HepG2 (cell line): ENCODE measurements around the gene PDILT. TPM values are rescaled to one million over a fixed set of nuclear protein-coding genes. Genes with fewer than 3 reads are reported as not detected.

Source experiments
- AFF4 ChIP-seq: sonication (generic); formaldehyde crosslinking; IDR thresholded peaks from 2 replicates; pipeline ENCODE4 v1.4.0; 2020; ENCODE audit warnings: missing genetic modification reagents
- CAMTA2 ChIP-seq: sonication (generic); formaldehyde crosslinking; IDR thresholded peaks from 2 replicates; pipeline ENCODE4 v1.4.0; 2020; ENCODE audit warnings: mild to moderate bottlenecking, missing genetic modification reagents, borderline replicate concordance
- CC2D1A ChIP-seq: sonication (generic); formaldehyde crosslinking; IDR thresholded peaks from 2 replicates; pipeline ENCODE4 v1.8.1; 2023; ENCODE audit warnings: mild to moderate bottlenecking, missing genetic modification reagents
- GPBP1L1 ChIP-seq: sonication (generic); formaldehyde crosslinking; IDR thresholded peaks from 2 replicates; pipeline ENCODE4 v1.5.0; 2020; ENCODE audit warnings: mild to moderate bottlenecking, missing genetic modification reagents
- GTF2F1 ChIP-seq: fragments of 150-350 bp; IDR thresholded peaks from 2 replicates; pipeline ENCODE4 v1.6.1; 2014; ENCODE audit warnings: low read length
- HDAC2 ChIP-seq: sonication (generic); formaldehyde crosslinking; IDR thresholded peaks from 2 replicates; pipeline ENCODE4 v1.4.0; 2020; ENCODE audit warnings: missing genetic modification reagents
- HOXA5 ChIP-seq: sonication (generic); formaldehyde crosslinking; IDR thresholded peaks from 2 replicates; pipeline ENCODE4 v1.4.0; 2020; ENCODE audit warnings: missing genetic modification reagents
- ISX ChIP-seq: sonication (generic); formaldehyde crosslinking; conservative IDR thresholded peaks from 2 replicates; pipeline ENCODE4 v1.5.0; 2020; ENCODE audit warnings: missing genetic modification reagents
- KLF16 ChIP-seq, 2 experiments: sonication (generic) in 1 of 2; formaldehyde crosslinking in 1 of 2; IDR thresholded peaks; 2 replicates each; pipeline versions ENCODE4 v1.6.1 to v1.8.0; 2016 to 2023; ENCODE audit warnings: missing genetic modification reagents in 2 of 2, missing compliant biosample characterization in 1 of 2
- NR2F6 ChIP-seq, 2 experiments: IDR thresholded peaks; 2 replicates each; pipeline ENCODE4 v1.6.1; 2016; ENCODE audit warnings: antibody characterized with exemption in 1 of 2, mild to moderate bottlenecking in 1 of 2
- PAX8 ChIP-seq: sonication (generic); formaldehyde crosslinking; IDR thresholded peaks from 2 replicates; pipeline ENCODE4 v1.8.0; 2022; ENCODE audit warnings: mild to moderate bottlenecking, missing genetic modification reagents, borderline replicate concordance
- SNAPC5 ChIP-seq: sonication (generic); formaldehyde crosslinking; IDR thresholded peaks from 2 replicates; pipeline ENCODE4 v1.8.1; 2023; ENCODE audit warnings: mild to moderate bottlenecking, missing genetic modification reagents, borderline replicate concordance
- TCF7L2 ChIP-seq: IDR thresholded peaks from 2 replicates; pipeline ENCODE4 v1.6.1; 2011; ENCODE audit warnings: mild to moderate bottlenecking, low read depth, low read length, moderate library complexity
- ZNF569 ChIP-seq: sonication (generic); formaldehyde crosslinking; IDR thresholded peaks from 2 replicates; pipeline ENCODE4 v1.5.0; 2020; ENCODE audit warnings: mild to moderate bottlenecking, missing genetic modification reagents, moderate library complexity, borderline replicate concordance
- ZSCAN9 ChIP-seq: IDR thresholded peaks from 2 replicates; pipeline ENCODE4 v1.6.1; 2016; ENCODE audit warnings: borderline replicate concordance
- polyA plus RNA-seq, 8 experiments: library from polyadenylated mRNA; depleted of rRNA in 3 of 8; stranded (reverse) in 7 of 8; unstranded in 1 of 8; fragments of >200 nt; fragmentation: Illumina TruSeq in 4 of 8; extraction: Trizol in 4 of 8; gene quantifications; 2 replicates each; pipeline versions ENCODE4 v1.2.1 to v1.2.3, GENCODE V29; 2011 to 2016; ENCODE audit warnings: low read depth in 4 of 8, missing spikeins in 1 of 8, mixed read lengths in 1 of 8; ENCODE audit not compliant: insufficient read depth in 1 of 8
- total RNA-seq, 5 experiments: library from RNA; depleted of rRNA; stranded (reverse); fragments of >200 nt; fragmentation: Illumina TruSeq; extraction: Trizol; gene quantifications; 2 replicates each; pipeline ENCODE4 v1.2.3, GENCODE V29; 2016; ENCODE audit warnings: low read depth in 1 of 5
- TF ChIP-seq, protein P1 (sequence below): sonication (generic); formaldehyde crosslinking; conservative IDR thresholded peaks from 2 replicates; pipeline ENCODE4 v1.8.1; 2023; ENCODE audit warnings: missing genetic modification reagents
- TF ChIP-seq, protein P2 (sequence below): sonication (generic); formaldehyde crosslinking; IDR thresholded peaks from 2 replicates; pipeline ENCODE4 v1.4.0; 2020; ENCODE audit warnings: missing genetic modification reagents
- TF ChIP-seq, protein P3 (sequence below): sonication (generic); formaldehyde crosslinking; IDR thresholded peaks from 2 replicates; pipeline ENCODE4 v1.4.0; 2020; ENCODE audit warnings: missing genetic modification reagents

The PDILT gene
- total and polyA plus RNA-seq, 2 of the 13 experiments (the other 11 are each of a cell fraction or from before 2014, with no cell fraction given): not detected

DNA sequence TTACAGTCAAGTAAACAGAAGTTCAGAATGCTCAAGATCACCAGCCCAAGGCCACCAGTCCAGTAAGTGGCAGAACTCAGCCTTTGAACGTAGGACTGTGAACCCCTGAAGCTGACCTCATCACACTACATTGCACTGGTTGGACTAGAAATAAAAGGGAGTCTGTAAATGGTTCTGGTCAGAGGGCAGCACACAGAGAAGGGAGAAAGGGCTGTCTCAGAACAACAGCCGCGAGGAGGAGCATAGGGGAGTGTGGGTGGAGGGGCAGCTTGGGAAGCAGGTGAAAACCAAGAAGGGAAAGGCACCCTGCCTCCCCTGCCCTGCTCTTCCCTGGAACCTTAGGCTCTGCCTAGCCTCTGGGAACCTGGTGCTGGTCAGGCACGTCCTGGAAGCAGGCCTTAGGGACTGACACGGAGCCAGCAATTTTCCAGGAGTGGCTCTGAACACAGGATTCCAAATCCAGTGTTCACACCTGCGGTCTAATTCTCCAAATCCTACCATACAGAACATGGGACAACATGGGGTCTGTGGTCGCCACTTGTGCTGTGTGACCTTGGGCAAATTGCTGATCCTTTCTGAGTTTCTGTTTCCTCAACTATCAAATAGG, 7.0 kb downstream of the PDILT start (continued):
- TF ChIP-seq, protein P1, sequence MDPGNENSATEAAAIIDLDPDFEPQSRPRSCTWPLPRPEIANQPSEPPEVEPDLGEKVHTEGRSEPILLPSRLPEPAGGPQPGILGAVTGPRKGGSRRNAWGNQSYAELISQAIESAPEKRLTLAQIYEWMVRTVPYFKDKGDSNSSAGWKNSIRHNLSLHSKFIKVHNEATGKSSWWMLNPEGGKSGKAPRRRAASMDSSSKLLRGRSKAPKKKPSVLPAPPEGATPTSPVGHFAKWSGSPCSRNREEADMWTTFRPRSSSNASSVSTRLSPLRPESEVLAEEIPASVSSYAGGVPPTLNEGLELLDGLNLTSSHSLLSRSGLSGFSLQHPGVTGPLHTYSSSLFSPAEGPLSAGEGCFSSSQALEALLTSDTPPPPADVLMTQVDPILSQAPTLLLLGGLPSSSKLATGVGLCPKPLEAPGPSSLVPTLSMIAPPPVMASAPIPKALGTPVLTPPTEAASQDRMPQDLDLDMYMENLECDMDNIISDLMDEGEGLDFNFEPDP: no peak
- TF ChIP-seq HDAC2 (CRISPR knock-in tag) (peak; percentile 68; the same call in 1 of the 2 replicates), HOXA5 (no peak), GPBP1L1 (CRISPR knock-in tag) (no peak), PAX8 (CRISPR knock-in tag) (no peak), ISX (no peak), CAMTA2 (CRISPR knock-in tag) (no peak), NR2F6 (IDR thresholded peaks at IDR 0.05) (peak; percentile 66), NR2F6 (CRISPR knock-in tag; IDR thresholded peaks at IDR 0.05) (peak; percentile 74), ZNF569 (CRISPR knock-in tag) (0 out of 2 replicates have a peak, but pooled peaks have one; percentile 69), KLF16 (CRISPR knock-in tag; IDR thresholded peaks at IDR 0.05) (0 out of 4 replicates have a peak, but pooled peaks of 1 of the 2 experiments have one; percentile 54), SNAPC5 (CRISPR knock-in tag) (no peak), GTF2F1 (no peak), AFF4 (CRISPR knock-in tag) (no peak), ZSCAN9 (no peak), TCF7L2 (no peak), CC2D1A (CRISPR knock-in tag) (0 out of 2 replicates have a peak, but pooled peaks have one; percentile 35)
- TF ChIP-seq, protein P2, sequence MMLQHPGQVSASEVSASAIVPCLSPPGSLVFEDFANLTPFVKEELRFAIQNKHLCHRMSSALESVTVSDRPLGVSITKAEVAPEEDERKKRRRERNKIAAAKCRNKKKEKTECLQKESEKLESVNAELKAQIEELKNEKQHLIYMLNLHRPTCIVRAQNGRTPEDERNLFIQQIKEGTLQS (CRISPR knock-in tag): peak; percentile 77
- TF ChIP-seq, protein P3, sequence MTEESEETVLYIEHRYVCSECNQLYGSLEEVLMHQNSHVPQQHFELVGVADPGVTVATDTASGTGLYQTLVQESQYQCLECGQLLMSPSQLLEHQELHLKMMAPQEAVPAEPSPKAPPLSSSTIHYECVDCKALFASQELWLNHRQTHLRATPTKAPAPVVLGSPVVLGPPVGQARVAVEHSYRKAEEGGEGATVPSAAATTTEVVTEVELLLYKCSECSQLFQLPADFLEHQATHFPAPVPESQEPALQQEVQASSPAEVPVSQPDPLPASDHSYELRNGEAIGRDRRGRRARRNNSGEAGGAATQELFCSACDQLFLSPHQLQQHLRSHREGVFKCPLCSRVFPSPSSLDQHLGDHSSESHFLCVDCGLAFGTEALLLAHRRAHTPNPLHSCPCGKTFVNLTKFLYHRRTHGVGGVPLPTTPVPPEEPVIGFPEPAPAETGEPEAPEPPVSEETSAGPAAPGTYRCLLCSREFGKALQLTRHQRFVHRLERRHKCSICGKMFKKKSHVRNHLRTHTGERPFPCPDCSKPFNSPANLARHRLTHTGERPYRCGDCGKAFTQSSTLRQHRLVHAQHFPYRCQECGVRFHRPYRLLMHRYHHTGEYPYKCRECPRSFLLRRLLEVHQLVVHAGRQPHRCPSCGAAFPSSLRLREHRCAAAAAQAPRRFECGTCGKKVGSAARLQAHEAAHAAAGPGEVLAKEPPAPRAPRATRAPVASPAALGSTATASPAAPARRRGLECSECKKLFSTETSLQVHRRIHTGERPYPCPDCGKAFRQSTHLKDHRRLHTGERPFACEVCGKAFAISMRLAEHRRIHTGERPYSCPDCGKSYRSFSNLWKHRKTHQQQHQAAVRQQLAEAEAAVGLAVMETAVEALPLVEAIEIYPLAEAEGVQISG (CRISPR knock-in tag): peak; percentile 55; the same call in 1 of the 2 replicates
